Measurements from ENCODE around the gene NKTR. TPM values are rescaled to one million over a fixed set of nuclear protein-coding genes. Genes with fewer than 3 reads are reported as not detected.
A peak's percentile ranks its signal among the peaks of the same experiment; 100 is the strongest.

Gene NKTR
- total and polyA plus RNA-seq, 9 of the 15 experiments (the other 6 are each of a cell fraction or from before 2014, with no cell fraction given), result 19.7 to 123 (median 92.6) TPM

DNA sequence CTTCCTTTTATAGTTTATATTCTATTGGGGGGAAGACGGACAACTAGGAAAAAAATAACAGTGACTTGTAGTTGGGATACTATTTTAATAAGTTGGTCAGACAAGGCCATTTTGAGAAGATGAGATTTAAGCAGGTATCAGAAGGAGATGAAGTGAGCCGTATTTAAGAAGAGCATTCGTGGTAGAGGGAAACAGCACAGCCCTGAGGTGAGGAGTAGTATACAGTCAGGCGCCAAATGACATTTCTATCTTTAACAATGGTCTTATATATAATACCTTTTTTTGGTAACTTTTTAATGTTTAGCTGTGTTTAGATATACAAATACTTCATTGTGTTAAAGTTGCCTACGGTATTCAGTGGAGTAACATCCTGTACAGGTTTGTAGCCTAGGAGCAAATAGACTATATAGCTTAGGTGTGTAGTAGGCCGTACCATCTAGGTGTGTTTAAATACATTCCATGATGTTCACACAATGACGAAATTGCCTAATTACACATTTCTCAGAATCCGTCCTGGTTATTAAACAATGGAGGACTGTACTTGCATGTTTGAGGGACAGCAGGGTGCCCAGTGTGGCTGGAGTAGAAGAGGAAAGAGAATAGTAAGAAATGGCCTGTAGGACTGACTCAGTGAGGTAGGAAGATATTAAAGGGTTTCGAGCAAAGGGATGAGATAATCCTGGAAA, 1.6 kb downstream of the NKTR start (continued):
- TF ChIP-seq BRD9 (IDR thresholded peaks at IDR 0.05; ENCODE audit: low read depth, partially characterized antibody), result peak; percentile 33
- TF ChIP-seq MCM7 (IDR thresholded peaks at IDR 0.05), result no peak
- no peak for TF ChIP-seq BMI1 (IDR thresholded peaks at IDR 0.05; ENCODE audit: low read length)
- TF ChIP-seq, protein P1, sequence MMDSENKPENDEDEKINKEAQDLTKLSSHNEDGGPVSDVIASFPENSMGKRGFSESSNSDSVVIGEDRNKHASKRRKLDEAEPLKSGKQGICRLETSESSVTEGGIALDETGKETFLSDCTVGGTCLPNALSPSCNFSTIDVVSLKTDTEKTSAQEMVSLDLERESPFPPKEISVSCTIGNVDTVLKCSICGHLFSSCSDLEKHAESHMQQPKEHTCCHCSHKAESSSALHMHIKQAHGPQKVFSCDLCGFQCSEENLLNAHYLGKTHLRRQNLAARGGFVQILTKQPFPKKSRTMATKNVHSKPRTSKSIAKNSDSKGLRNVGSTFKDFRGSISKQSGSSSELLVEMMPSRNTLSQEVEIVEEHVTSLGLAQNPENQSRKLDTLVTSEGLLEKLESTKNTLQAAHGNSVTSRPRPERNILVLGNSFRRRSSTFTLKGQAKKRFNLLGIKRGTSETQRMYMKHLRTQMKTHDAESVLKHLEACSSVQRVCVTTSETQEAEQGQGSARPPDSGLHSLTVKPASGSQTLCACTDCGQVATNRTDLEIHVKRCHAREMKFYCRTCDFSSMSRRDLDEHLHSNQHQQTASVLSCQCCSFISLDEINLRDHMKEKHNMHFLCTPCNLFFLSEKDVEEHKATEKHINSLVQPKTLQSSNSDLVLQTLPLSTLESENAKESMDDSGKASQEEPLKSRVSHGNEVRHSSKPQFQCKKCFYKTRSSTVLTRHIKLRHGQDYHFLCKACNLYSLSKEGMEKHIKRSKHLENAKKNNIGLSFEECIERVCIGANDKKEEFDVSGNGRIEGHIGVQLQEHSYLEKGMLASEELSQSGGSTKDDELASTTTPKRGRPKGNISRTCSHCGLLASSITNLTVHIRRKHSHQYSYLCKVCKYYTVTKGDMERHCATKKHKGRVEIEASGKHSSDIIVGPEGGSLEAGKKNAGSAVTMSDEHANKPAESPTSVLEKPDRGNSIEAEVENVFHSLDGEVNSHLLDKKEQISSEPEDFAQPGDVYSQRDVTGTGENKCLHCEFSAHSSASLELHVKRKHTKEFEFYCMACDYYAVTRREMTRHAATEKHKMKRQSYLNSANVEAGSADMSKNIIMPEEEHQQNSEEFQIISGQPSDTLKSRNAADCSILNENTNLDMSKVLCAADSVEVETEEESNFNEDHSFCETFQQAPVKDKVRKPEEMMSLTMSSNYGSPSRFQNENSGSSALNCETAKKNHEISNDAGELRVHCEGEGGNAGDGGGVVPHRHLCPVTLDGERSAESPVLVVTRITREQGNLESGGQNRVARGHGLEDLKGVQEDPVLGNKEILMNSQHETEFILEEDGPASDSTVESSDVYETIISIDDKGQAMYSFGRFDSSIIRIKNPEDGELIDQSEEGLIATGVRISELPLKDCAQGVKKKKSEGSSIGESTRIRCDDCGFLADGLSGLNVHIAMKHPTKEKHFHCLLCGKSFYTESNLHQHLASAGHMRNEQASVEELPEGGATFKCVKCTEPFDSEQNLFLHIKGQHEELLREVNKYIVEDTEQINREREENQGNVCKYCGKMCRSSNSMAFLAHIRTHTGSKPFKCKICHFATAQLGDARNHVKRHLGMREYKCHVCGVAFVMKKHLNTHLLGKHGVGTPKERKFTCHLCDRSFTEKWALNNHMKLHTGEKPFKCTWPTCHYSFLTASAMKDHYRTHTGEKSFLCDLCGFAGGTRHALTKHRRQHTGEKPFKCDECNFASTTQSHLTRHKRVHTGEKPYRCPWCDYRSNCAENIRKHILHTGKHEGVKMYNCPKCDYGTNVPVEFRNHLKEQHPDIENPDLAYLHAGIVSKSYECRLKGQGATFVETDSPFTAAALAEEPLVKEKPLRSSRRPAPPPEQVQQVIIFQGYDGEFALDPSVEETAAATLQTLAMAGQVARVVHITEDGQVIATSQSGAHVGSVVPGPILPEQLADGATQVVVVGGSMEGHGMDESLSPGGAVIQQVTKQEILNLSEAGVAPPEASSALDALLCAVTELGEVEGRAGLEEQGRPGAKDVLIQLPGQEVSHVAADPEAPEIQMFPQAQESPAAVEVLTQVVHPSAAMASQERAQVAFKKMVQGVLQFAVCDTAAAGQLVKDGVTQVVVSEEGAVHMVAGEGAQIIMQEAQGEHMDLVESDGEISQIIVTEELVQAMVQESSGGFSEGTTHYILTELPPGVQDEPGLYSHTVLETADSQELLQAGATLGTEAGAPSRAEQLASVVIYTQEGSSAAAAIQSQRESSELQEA (IDR thresholded peaks at IDR 0.05; ENCODE audit: low read depth), result no peak
- TF ChIP-seq BDP1 (IDR thresholded peaks at IDR 0.05; ENCODE audit: insufficient read depth, insufficient read length), result no peak
- TF ChIP-seq CCAR2 (IDR thresholded peaks at IDR 0.05; ENCODE audit: low read depth, low read length), result no peak
- TF ChIP-seq, protein P2, sequence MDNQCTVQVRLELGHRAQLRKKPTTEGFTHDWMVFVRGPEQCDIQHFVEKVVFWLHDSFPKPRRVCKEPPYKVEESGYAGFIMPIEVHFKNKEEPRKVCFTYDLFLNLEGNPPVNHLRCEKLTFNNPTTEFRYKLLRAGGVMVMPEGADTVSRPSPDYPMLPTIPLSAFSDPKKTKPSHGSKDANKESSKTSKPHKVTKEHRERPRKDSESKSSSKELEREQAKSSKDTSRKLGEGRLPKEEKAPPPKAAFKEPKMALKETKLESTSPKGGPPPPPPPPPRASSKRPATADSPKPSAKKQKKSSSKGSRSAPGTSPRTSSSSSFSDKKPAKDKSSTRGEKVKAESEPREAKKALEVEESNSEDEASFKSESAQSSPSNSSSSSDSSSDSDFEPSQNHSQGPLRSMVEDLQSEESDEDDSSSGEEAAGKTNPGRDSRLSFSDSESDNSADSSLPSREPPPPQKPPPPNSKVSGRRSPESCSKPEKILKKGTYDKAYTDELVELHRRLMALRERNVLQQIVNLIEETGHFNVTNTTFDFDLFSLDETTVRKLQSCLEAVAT (IDR thresholded peaks at IDR 0.05), result peak in 1 of 2 experiments; percentile 22; a peak in 1 of 4 replicates
- TF ChIP-seq SNIP1 (IDR thresholded peaks at IDR 0.05; ENCODE audit: low read depth), result 0 out of 2 replicates have a peak, but pooled peaks have one; percentile 50
- TF ChIP-seq DNMT1 (IDR thresholded peaks at IDR 0.05), result 0 out of 2 replicates have a peak, but pooled peaks have one; percentile 30

Measured in K562 (cell line).